ENCODE measurements around the gene ZNF615.
"Not testable (repeated sequence)": the region's sequence is repeated elsewhere in the genome, so short reads cannot be mapped to it uniquely, and the experiment has no call there.

ZNF615 gene

DNA sequence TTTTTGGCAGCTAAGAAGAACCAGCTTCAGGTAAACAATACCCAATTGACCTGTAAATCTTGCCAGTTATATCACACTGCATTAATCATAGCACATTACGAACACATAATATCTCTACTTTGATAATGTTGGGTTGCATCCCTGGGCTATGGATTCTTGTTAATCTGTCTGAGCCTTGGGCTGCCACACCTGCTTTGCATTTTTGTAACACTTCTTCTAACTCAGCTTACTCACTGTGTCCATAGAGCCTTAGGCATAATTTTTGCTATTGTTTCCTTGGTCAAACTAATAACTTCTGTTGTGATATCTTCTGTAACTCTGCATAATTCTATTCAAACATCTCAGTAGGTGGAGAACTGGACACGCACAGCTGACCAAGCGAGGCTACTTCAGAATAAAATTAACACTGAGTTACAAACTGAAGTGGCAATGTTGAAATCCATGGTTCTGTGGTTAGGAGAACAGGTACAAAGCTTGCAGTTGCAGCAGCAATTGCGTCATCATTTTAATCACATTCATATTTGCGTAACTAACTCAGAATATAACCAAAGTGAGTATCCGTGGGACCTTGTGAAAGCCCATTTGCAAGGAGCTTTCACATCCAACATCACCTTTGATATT is 27.8 kb downstream of the ZNF615 start:
- DNase-seq (ENCODE audit: low read depth, low spot score), result no peak

DNA sequence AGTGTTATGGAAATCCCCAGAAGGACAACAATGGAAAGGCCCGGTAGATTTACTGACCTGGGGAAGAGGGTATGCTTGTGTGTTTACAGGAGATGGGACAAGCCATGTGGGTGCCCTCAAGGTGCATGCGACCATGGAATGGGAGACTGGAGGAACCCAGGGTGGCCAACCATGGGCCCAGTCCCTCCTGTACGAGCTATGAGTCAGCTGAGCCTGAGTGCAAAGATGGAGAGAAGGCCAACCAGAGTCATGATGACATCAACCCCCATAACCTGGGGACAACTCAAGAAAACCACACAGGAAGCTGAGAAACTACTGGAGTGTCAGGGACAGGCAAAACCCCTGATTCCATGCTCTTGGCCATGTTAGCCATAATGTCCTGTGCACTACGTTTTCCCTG is 29.1 kb downstream of the ZNF615 start:
- no peak for DNase-seq (ENCODE audit: low read depth, low spot score)

DNA sequence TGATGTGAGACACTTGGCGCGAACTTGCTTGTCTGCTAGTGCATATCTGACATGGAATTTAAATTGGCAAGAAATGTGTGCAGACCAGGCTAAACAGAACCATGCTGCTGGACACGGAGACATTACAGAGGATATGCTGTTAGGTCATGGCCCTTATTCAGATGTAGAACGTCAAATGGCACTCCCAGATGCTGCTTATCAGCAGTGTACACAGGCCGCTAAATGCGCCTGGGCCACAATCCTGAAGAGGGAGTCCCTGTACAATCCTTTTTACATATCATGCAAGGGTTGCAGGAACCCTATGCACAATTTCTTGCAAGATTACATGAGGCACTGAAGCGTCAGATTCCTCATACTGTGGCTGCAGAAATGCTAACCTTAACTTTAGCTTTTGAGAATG is 30.7 kb downstream of the ZNF615 start:
- DNase-seq (ENCODE audit: low read depth, low spot score), result no peak

DNA sequence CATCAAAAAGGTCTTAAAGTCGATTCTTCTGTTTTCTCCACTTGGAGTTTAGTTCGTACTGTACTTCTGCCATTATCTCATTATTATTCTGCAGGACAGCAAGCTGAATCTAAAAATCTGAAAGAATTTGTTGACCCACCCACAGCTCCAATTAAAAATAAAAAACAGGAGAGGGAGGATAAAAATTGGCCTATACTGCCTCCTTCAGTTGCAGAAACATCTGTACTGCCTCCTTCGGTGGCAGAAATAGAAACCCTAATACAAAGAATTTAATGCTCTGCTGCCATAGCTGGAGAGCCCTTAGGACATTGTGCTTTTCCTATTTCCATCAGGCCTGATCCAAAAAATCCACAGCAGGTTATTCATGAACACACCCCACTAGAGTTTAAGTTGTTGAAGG is 31.2 kb downstream of the ZNF615 start:
- DNase-seq (ENCODE audit: low read depth, low spot score), result no peak

DNA sequence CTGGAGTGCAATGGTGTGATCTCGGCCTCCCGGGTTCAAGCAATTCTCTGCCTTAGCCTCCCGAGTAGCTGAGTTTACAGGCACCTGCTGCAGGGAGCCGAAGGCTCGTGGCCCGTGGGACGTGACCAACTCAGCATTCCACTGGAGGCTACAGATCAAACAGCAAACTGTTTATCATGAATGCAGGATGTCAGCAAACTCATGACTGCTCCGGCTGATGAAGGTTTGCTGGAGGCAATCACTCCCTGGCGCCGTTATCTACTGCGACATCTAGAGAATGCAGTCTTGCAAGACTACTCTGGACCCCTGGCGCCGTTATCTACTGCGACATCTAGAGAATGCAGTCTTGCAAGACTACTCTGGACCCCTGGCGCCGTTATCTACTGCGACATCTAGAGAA is 32.2 kb downstream of the ZNF615 start:
- not testable (repeated sequence) for DNase-seq (ENCODE audit: low read depth, low spot score)

DNA sequence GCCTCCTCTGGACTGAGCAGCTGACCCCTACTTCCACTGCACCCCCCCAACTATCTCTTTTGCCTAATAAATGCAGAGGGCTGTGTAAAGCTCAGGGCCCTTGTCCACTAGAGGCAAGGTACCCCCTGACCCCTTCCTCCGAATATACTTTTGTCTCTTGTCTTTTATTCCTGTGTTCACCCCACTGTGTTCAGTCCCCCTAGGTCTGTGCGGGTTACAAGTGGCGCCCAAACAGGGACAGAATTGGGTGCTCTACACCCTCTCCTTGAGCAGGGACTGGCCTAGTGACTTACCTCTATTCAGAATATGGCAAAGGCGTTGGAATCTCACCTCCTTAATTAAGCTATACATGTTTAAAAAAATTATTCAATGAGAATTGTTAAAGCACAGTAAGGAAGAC is 36.4 kb downstream of the ZNF615 start:
- no peak for DNase-seq (ENCODE audit: low read depth, low spot score)

DNA sequence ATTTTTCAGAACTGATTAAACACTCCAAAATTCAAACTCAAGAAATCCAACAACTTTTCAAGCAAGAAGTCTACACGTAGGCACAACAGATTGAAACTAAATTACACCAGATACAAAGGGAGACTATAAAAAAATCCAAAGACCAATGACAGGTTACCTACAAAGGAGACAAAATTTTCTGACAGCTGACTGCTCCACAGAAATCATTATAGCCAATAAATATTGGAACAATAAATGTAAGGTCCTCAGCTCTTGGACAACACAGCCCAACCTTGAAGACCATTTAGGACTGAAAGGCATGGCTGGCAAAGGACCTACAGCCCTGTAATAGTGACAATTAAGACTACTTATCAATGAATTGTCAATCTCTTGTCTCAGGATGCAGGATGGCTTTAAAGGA is 37.3 kb downstream of the ZNF615 start:
- no peak for DNase-seq (ENCODE audit: low read depth, low spot score)

DNA sequence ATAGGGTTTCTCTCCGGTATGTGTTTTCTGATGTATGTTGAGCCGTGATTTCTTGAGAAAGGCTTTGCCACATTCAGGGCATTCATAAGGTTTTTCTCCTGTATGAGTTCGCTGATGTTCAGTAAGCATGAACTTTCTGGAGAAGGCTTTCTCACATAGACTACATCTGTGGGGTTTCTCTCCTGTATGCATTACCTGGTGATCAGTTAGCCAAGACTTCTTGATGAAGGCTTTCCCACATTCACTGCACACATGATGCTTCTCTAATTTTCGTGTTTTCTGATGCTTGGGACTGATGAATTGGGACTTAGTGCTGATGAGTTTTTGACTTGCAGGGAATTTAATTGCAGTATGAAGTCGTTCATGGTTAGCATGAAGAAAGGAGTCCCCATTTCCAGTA is 42.4 kb downstream of the ZNF615 start:
- DNase-seq (ENCODE audit: low read depth, low spot score), result no peak

DNA sequence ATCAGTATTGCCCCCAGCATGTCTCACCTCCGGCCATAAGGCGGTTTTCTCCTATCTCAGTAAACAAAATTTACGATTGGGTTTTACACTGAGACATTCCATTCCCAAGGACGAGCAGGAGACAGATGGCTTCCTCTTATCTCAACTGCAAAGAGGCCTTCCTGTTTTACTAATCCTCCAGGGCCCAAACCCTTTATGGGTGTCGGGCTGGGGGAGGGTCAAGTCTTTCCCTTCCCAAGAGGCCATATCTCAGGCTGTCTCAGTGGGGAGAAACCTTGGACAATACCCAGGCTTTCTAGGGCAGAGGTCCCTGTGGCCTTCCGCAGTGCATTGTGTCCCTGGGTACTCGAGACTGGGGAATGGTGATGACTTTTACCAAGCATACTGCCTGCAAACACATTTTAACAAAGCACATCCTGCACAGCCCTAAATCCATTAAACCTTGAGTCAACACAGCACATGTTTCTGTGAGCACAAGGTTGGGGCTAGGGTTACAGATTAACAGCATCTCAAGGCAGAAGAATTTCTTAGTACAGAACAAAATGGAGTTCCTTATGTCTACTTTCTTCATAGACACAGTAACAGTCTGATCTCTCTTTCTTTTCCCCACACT is 47.3 kb downstream of the ZNF615 start:
- DNase-seq (ENCODE audit: low read depth, low spot score), result not testable (repeated sequence)

DNA sequence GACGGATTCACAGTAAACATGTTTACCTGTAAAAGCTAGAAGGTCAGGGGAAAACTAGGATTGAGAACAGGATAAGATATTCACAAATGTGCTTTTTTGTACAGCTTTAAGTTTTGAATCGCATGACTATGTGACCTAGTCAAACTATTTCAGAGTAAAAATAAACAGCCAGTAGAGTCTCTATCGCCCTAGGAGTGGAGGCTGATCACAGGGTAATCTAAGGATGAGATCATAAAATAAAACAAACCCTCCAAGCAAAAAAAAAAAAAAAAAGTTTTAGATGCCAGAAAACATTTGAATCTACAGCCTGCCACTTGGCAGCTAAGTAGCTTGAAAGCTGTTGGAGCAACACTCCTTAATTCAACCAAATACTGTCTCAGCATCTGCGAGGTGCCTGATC is 48.2 kb downstream of the ZNF615 start:
- no peak for DNase-seq (ENCODE audit: low read depth, low spot score)

DNA sequence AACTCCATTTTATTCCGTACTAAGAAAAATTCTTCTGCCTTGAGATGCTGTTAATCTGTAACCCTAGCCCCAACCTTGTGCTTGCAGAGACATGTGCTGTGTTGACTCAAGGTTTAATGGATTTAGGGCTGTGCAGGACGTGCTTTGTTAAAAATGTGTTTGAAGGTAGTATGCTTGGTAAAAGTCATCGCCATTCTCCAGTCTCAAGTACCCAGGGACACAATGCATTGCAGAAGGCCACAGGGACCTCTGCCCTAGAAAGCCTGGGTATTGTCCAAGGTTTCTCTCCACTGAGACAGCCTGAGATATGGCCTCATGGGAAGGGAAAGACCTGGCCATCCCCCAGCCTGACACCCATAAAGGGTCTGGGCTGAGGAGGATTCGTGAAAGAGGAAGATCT is 50.2 kb downstream of the ZNF615 start:
- not testable (repeated sequence) for DNase-seq (ENCODE audit: low read depth, low spot score)

DNA sequence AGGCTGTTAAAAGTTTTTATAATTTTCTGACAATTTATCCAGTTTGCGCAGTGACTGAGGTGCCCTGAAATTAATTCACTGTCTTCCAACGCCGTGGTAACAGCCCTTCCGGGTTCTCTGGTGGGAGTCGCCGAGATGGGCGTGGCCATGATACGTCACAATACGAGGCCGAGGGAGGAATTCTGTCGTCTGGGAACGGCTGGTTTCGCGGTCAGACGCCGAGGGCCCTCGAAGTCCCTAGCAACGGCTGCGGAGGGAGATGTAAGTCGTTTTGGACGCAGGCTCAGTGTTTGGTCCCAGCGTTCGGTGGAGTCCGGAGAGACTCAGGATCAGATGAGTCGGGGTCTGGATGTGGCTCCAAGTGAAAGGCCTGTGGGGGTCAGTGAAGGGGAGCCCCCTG is 59.0 kb downstream of the ZNF615 start:
- DNase-seq (ENCODE audit: low read depth, low spot score), result no peak

DNA sequence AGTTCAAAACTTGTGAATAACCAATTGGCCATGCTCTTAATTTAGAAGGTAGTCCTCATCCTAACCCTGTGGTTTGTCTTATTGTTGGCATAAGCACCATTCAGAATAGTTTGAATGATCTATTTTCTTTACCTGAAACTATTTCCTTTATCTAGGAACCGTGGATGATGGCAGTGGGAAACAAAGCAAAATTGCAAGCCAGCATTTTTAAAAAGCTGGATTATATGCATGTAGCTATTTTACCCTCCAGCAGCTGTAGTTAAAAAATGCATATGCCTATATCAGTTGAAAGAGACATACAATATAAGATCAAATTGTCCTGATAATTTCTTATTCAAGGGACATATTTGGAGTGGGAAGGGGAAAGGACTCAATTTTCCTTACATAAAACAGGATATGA is 61.4 kb downstream of the ZNF615 start:
- DNase-seq (ENCODE audit: low read depth, low spot score), result no peak

DNA sequence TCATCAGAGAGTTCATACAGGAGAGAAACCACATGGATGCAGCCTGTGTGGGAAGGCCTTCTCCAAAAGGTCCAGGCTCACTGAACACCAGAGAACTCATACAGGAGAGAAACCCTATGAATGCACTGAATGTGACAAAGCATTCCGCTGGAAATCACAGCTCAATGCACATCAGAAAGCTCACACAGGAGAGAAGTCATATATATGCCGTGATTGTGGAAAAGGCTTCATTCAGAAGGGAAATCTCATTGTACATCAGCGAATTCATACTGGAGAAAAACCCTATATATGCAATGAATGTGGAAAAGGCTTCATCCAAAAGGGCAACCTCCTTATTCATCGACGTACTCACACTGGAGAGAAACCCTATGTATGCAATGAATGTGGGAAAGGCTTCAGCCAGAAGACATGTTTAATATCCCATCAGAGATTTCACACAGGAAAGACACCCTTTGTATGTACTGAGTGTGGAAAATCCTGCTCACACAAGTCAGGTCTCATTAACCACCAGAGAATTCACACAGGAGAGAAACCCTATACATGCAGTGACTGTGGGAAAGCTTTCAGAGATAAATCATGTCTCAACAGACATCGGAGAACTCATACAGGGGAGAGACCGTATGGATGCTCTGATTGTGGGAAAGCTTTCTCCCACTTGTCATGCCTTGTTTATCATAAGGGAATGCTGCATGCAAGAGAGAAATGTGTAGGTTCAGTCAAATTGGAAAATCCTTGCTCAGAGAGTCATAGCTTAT is 63.0 kb downstream of the ZNF615 start:
- no peak for DNase-seq (ENCODE audit: low read depth, low spot score)

Measured in smooth muscle cell of the brain vasculature (primary cell).